Right forelimb (tissue), 1 donor: ENCODE measurements around the gene SLC15A1.
"Not testable (repeated sequence)": the region's sequence is repeated elsewhere in the genome, so short reads cannot be mapped to it uniquely, and the experiment has no call there.

ENCODE experiments used
- DNase-seq: peaks from one replicate; pipeline ENCODE4 v3.0.0-alpha.2; 2018

Gene SLC15A1

GRCh38 chr13:98652721-98653462 lies 99.6 kb downstream of the SLC15A1 start:
- no peak for DNase-seq

- no peak for DNase-seq
These were observed 100.2 kb downstream of the SLC15A1 start for GRCh38 chr13:98652276-98652675.

GRCh38 chr13:98651744-98652143 lies 100.7 kb downstream of the SLC15A1 start:
- no peak for DNase-seq

GRCh38 chr13:98650396-98651107 lies 101.9 kb downstream of the SLC15A1 start:
- no peak for DNase-seq

GRCh38 chr13:98649861-98650260 lies 102.6 kb downstream of the SLC15A1 start:
- DNase-seq: no peak

GRCh38 chr13:98648686-98649085 lies 103.8 kb downstream of the SLC15A1 start:
- no peak for DNase-seq

- no peak for DNase-seq
These were observed 104.3 kb downstream of the SLC15A1 start for GRCh38 chr13:98648141-98648540.

GRCh38 chr13:98647121-98647520 lies 105.4 kb downstream of the SLC15A1 start:
- DNase-seq: no peak

GRCh38 chr13:98643479-98643878 lies 109.0 kb downstream of the SLC15A1 start:
- no peak for DNase-seq

- DNase-seq: no peak
These were observed 111.4 kb downstream of the SLC15A1 start for GRCh38 chr13:98641075-98641474.

- not testable (repeated sequence) for DNase-seq
These were observed 112.7 kb downstream of the SLC15A1 start for GRCh38 chr13:98639785-98640184.

GRCh38 chr13:98638352-98638751 lies 114.1 kb downstream of the SLC15A1 start:
- DNase-seq: not testable (repeated sequence)
